ENCODE results near the gene MBTPS1. TPM values are rescaled to one million over a fixed set of nuclear protein-coding genes. Genes with fewer than 3 reads are reported as not detected.

MBTPS1 gene
- total and polyA plus RNA-seq, 10 of the 15 experiments (the other 5 are each of a cell fraction or from before 2014, with no cell fraction given) = 1.3 to 43.9 (median 35.2) TPM

GRCh38 chr16:84081446-84081989 lies 35.2 kb downstream of the MBTPS1 start:
- no peak for DNase-seq (ENCODE audit: low read depth, low spot score)
- BruUV-seq (replicated peaks) = no TSS peak
- no peak overlapping the region for H3K4me3 ChIP-seq
- no peak overlapping the region for H3K27ac ChIP-seq (ENCODE audit: control insufficient read depth, insufficient read depth)
- 98% methylated on average over 14 of the region's 14 CpGs for WGBS (ENCODE audit: insufficient coverage, insufficient replicate concordance, low lambda C conversion rate, missing lambda C conversion rate)
- no peaks in the 10 kb centered on the region for H3K79me2 ChIP-seq (ENCODE audit: control insufficient read depth, insufficient read depth, low read length)
- no peaks in the 10 kb centered on the region for H3K27me3 ChIP-seq (replicated peaks in 1 of 2; ENCODE audit: control insufficient read depth in 2 of 2, insufficient read depth in 2 of 2, low read length in 1 of 2)
- TF ChIP-seq RAD21 (IDR thresholded peaks at IDR 0.05; ENCODE audit: insufficient read depth, low read depth, low read length) (no peak), SREBF1 (IDR thresholded peaks at IDR 0.05; ENCODE audit: low read length) (no peak), SUPT20H (IDR thresholded peaks at IDR 0.05; ENCODE audit: borderline replicate concordance, control insufficient read depth, low read depth, low read length) (no peak), SP1 (IDR thresholded peaks at IDR 0.05; ENCODE audit: low read depth, low read length) (no peak), EED (IDR thresholded peaks at IDR 0.05; ENCODE audit: low read depth) (no peak), POLR2A (IDR thresholded peaks at IDR 0.05; ENCODE audit: low read depth, low read length) (no peak), HCFC1 (IDR thresholded peaks at IDR 0.05; ENCODE audit: low read length) (no peak), SRF (IDR thresholded peaks at IDR 0.05; ENCODE audit: low read depth in 2 of 2, low read length in 2 of 2) (no peak), CEBPB (IDR thresholded peaks at IDR 0.05; ENCODE audit: borderline replicate concordance in 1 of 2, low read depth in 2 of 2, low read length in 2 of 2) (no peak), NFYA (IDR thresholded peaks at IDR 0.05; ENCODE audit: borderline replicate concordance, low read depth, low read length) (no peak), ELK1 (IDR thresholded peaks at IDR 0.05; ENCODE audit: low read depth, low read length) (no peak), POLR2AphosphoS5 (IDR thresholded peaks at IDR 0.05; ENCODE audit: low read length) (no peak), MEF2A (IDR thresholded peaks at IDR 0.05; ENCODE audit: insufficient read depth, low read depth, low read length) (no peak)
- no peak for FAIRE-seq
- H2AFZ ChIP-seq (ENCODE audit: control insufficient read depth, low read depth, low read length) = no peak overlapping the region
- ATAC-seq = no peak
- H4K20me1 ChIP-seq (ENCODE audit: control insufficient read depth, insufficient read depth) = no peaks in the 10 kb centered on the region
- no peak overlapping the region for H3K4me2 ChIP-seq (ENCODE audit: control insufficient read depth, insufficient read depth)
- ChIA-PET CTCF (interaction anchor here (1.0 to 1.1 kb wide), 2 partner anchors 105 to 425 kb away, joined by 3 to 4 read pairs; partner anchors contain the start of gene TAF1C), SMC1A (ENCODE audit: uncharacterized antibody, unreplicated experiment) (no interaction called here), POLR2A (no interaction called here), RAD21 (ENCODE audit: unreplicated experiment) (interaction anchor here (1.5 kb wide), 1 partner anchor 105 kb away, joined by 6 read pairs; the partner anchor contains the start of gene TAF1C)
- H3K36me3 ChIP-seq (ENCODE audit: control insufficient read depth in 2 of 2, insufficient read depth in 2 of 2, low read length in 1 of 2) = peaks cover 14 to 30% of the 10 kb centered on the region in 2 experiments
- intact Hi-C loops (cut with micrococcal nuclease; ENCODE audit: unreplicated experiment) (loop anchor here (5.0 kb wide), 1 partner anchor 406 kb away; no protein-coding TSS in a partner anchor), in situ Hi-C loops (cut with MboI) (no loop called here)
- peaks cover 16% of the 10 kb centered on the region for H3K4me1 ChIP-seq (ENCODE audit: control insufficient read depth, insufficient read depth, low read length)
- no peaks in the 10 kb centered on the region for H3K9me3 ChIP-seq (replicated peaks; ENCODE audit: control insufficient read depth, insufficient read depth, low read length)
- H3K9ac ChIP-seq (ENCODE audit: control insufficient read depth, insufficient read depth, low read length) = no peak overlapping the region

Data from GM12878 (cell line).